DMS 273 (cell line): ENCODE results near the gene SLC12A5.

Experiments used
- DNase-seq: peaks from one replicate; lab custom pipeline; 2025; ENCODE audit not compliant: unreplicated experiment; lab: John Stamatoyannopoulos, UW

Gene SLC12A5

DNA sequence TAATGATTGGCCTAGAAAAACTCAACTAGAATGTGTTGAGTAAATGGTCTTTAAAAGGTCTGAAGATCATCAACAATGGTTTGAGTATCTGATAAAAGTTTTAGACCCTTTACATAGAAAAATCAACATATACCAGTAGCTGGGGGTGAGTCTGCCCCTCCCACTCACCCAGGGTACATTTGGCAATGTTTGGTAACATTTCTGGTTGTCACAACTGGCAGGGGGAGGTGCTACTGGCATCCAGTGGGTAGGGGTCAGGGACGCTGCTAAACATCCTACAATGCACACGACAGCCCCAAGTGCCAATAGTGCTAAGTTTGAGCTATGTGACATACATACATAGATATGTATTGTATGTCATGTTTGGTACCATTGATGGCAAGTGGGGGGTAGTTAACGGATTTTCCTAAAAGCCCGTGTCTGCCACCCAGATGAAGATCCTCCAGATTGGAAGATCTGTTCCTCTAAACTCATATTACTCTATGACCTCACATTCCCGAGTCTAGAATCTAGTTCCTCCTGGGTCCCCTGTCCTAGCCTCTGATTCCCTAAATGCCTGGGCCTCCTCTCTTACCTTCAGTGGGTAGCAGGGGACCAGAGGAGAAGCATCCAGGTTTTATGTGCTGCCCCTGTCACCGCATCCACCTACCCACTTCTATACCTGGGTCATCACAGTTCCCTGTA is 22.9 kb upstream of the SLC12A5 start:
- no peak for DNase-seq

- DNase-seq, result no peak
These were observed 22.1 kb upstream of the SLC12A5 start for GRCh38 chr20:46006964-46007363.

- no peak for DNase-seq
These were observed 21.3 kb upstream of the SLC12A5 start for GRCh38 chr20:46007671-46008070.

DNA sequence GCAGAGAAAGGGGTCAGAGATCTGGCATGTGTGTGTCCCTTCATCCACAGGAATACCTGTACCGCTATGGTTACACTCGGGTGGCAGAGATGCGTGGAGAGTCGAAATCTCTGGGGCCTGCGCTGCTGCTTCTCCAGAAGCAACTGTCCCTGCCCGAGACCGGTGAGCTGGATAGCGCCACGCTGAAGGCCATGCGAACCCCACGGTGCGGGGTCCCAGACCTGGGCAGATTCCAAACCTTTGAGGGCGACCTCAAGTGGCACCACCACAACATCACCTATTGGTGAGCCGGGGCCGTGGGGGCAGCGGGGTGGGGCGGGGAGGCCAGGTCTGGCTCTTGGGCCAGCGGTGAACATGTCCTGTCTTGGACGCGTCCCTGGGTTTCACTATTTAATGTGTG is 19.2 kb upstream of the SLC12A5 start:
- DNase-seq, result no peak

- DNase-seq, result peak; percentile 61
These were observed 18.3 kb upstream of the SLC12A5 start for GRCh38 chr20:46010491-46011391.

- DNase-seq, result peak; percentile 74
These were observed 17.2 kb upstream of the SLC12A5 start for GRCh38 chr20:46011631-46012482.

- no peak for DNase-seq
These were observed 16.1 kb upstream of the SLC12A5 start for GRCh38 chr20:46012921-46013320.

- DNase-seq, result peak; percentile 42
These were observed 15.6 kb upstream of the SLC12A5 start for GRCh38 chr20:46013322-46013828.

- DNase-seq, result peak; percentile 87
These were observed 15.0 kb upstream of the SLC12A5 start for GRCh38 chr20:46013829-46014516.

- DNase-seq, result no peak
These were observed 14.3 kb upstream of the SLC12A5 start for GRCh38 chr20:46014517-46015396.

- no peak for DNase-seq
These were observed 11.7 kb upstream of the SLC12A5 start for GRCh38 chr20:46017272-46017671.

- DNase-seq, result no peak
These were observed 10.9 kb upstream of the SLC12A5 start for GRCh38 chr20:46018112-46018511.

- DNase-seq, result no peak
These were observed 10.4 kb upstream of the SLC12A5 start for GRCh38 chr20:46018611-46019010.

DNA sequence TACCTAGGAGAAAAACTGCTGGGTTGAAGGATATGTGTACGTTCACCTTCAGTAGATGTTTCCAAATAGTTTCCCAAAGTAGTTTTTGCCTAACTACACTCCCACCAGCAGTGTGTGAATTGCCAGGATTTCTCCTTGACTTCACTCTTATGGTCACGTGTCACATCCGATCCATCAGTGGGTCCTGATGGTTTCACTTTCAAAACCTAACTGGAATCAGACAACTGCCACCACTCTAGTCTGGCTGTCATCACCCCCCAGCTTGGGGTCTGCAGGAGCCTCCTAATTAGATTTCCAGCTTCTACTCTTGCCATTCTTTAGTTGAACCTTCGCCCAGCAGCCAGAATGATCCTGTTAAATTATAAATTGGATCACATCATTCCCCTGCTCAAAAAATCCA is 8.5 kb upstream of the SLC12A5 start:
- DNase-seq, result no peak

- peak; percentile 87 for DNase-seq
These were observed 7.4 kb upstream of the SLC12A5 start for GRCh38 chr20:46021361-46022359.

GRCh38 chr20:46022411-46023147 is 6.4 kb upstream of the SLC12A5 start:
- DNase-seq, result peak; percentile 86

GRCh38 chr20:46023148-46023484 is 5.9 kb upstream of the SLC12A5 start:
- DNase-seq, result no peak

- DNase-seq, result no peak
These were observed 5.0 kb upstream of the SLC12A5 start for GRCh38 chr20:46023999-46024398.
